ENCODE results near the gene BDH1.

DNA sequence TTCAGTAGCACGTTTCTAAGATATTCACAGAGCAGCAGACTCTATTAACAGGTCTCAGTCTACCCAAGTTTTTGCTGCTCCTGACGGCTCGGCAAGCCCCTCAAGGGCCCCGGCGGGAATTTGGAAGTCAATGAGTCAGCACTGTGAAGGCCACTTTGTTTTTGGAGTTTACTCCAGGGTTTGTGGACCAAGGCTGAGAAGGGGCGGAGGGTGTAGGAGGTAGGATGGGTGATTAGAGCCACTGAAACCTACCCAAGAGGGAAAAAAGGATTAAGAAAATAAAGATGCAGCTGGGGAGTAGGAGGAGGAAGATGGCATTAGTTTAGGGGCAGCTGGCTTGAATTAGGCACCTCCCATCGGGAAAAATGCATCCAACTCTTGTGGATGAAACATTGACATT is 87.6 kb downstream of the BDH1 start:
- TF ChIP-seq, protein P1, sequence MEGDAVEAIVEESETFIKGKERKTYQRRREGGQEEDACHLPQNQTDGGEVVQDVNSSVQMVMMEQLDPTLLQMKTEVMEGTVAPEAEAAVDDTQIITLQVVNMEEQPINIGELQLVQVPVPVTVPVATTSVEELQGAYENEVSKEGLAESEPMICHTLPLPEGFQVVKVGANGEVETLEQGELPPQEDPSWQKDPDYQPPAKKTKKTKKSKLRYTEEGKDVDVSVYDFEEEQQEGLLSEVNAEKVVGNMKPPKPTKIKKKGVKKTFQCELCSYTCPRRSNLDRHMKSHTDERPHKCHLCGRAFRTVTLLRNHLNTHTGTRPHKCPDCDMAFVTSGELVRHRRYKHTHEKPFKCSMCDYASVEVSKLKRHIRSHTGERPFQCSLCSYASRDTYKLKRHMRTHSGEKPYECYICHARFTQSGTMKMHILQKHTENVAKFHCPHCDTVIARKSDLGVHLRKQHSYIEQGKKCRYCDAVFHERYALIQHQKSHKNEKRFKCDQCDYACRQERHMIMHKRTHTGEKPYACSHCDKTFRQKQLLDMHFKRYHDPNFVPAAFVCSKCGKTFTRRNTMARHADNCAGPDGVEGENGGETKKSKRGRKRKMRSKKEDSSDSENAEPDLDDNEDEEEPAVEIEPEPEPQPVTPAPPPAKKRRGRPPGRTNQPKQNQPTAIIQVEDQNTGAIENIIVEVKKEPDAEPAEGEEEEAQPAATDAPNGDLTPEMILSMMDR (IDR thresholded peaks at IDR 0.05): no peak
- TF ChIP-seq POLR2A (IDR thresholded peaks at IDR 0.05): no peak
